ENCODE measurements around the gene PF4V1.

The PF4V1 gene, protein sequence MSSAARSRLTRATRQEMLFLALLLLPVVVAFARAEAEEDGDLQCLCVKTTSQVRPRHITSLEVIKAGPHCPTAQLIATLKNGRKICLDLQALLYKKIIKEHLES

GRCh38 chr4:73853246-73853704, at the start of gene PF4V1:
Gene PF4V1, plus strand, starts transcription at chr4:73853296. Its CDS starts 67 bp downstream, at chr4:73853363.
- no peak for DNase-seq

GRCh38 chr4:73810191-73810590, 42.9 kb upstream of the PF4V1 start:
- no peak for DNase-seq

DNA sequence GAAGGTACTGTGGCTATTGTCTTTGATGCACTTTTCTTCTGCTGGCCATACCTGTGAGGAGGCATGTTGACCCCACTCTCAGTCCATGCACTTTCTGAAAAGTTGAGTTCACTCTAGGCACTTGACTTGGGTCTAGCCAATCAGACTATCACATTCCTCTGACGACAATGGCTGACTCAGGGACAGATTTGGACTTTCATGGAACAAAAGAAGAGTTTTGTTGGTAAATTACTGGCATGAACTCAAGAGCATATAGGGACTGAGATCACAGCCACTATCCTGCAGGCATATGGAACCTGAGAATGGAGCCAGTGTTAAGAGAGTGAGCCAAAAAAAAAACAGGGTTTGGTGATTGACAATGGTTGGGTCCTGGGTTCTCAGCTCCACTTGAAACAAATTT, 41.3 kb upstream of the PF4V1 start:
- no peak for DNase-seq

DNA sequence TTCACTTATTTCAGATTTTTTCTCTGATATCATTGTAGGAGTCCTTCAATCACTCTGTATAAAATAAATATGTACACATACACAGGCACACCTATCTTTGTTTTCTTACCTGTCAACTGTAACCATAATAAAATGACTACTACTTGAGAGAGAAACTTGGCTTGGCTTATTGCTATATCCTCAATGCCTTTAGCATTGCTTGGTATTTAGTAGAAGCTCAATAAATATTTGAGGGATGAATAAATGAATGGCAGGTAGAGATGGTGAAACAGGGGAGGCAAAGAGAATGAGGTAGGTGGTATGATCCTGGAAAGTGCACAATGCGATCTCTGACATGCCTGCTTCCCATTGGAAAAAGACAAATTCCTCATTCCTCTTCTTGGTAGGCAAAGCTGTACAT, 38.4 kb upstream of the PF4V1 start:
- no peak for DNase-seq

- DNase-seq: no peak
Observed at GRCh38 chr4:73815145-73815544, 38.0 kb upstream of the PF4V1 start.

DNA sequence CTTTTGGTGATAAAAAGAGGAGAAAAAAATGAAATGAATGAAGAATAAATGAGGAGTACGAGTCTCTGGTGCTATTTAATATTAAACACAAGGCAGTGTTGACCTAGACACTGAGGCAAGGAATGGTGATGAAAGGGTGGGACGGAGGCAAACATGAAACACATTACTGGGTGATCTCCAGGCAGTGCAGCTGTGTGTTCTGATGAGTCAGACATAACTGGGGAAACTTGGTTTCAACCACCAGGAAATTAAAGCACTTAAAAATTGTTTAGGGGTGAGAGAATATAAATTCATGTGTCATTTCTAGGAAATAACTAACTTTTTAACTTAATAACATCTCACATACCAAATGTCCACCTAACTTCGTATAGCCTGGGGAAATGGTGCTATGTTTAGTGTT, 36.3 kb upstream of the PF4V1 start:
- DNase-seq: no peak

DNA sequence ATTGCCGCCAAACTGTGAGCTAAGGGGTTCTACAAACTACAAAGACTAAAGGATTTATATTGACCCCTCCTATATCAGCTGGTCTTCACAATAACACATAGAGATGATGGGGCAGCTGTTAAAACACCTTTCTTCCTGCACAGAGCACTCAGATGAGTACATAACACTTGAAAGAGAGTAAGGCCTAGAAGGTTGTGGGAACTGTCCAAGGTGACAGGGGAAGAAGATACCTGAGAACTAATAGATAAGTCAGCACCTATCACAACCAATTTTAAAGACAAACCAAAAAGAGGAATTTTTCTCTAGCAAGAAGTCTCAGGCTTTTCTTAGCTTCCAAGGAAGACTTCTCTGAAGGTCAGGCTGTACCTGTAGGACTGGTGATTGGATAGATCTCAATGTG, 35.8 kb upstream of the PF4V1 start:
- no peak for DNase-seq

GRCh38 chr4:73821325-73821724, 31.8 kb upstream of the PF4V1 start:
- no peak for DNase-seq

- no peak for DNase-seq
Observed at GRCh38 chr4:73822389-73822788, 30.7 kb upstream of the PF4V1 start.

DNA sequence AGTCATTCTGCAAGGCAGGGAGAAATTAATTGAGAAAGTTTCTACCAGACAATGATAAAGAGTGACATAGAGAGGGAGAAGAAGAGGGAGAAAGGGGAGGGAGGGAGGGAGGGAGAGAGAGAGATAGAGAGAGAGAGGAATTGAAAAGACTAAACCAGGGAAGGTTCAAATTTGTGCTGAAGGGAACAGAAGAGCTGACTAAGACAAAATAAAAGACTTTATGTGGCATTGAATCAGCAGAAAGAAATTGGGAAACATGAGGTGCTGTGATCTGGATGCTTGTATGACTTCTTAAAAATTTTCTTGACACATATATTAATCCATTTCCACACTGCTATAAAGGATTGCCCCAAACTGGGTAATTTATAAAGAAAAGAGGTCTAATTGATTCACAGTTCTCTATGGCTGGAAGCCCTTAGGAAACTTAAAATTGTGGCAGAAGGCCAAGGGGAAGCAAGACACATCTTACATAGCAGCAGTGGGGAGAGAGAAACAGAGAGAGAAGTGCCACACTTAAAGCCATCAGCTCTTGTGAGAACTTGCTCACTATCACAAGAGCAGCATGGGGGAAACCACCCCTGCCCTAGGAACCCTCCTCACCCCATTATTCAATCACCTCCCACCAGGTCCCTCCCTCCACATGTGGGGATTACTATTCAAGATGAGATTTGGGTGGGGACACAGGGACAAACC, 30.1 kb upstream of the PF4V1 start:
- DNase-seq: no peak

- no peak for DNase-seq
Observed at GRCh38 chr4:73823760-73824159, 29.3 kb upstream of the PF4V1 start.

DNA sequence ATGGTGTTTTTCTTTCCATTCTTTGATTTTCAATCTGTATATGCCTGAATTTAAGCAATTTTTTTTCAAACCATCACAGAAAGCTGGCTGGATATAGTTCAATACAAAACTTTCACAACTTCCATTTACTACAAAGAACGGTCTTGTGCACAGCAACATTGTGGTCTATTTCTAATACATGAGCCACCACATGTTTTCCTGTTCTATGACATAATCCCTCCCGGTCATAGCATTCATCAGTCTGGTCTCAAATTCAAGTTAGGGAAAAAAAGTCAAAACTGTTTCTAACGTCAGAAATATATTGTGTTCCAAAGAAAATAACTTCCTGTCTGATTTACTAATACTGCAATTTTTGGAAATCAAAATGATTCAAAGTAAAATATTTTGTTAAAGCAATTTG, 24.1 kb upstream of the PF4V1 start:
- no peak for DNase-seq

DNA sequence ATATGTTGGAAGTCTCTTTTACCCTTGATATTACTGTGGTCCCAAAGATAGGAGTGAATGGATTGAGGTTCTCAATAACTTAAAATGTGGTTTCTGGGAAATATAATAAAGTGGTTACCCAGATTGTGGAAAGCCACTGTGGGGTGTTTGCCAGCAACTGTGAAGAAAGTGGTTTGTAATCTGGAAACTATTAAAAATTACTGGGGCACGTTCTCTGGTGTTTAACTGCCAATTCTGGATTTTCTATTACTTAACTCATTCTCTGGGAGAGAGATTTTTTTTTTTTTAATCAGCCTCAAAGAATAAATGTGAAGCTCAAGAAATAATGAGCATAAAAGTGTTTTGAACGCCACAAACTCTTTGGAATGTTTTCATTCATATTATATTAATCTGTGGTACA, 21.5 kb upstream of the PF4V1 start:
- no peak for DNase-seq

DNA sequence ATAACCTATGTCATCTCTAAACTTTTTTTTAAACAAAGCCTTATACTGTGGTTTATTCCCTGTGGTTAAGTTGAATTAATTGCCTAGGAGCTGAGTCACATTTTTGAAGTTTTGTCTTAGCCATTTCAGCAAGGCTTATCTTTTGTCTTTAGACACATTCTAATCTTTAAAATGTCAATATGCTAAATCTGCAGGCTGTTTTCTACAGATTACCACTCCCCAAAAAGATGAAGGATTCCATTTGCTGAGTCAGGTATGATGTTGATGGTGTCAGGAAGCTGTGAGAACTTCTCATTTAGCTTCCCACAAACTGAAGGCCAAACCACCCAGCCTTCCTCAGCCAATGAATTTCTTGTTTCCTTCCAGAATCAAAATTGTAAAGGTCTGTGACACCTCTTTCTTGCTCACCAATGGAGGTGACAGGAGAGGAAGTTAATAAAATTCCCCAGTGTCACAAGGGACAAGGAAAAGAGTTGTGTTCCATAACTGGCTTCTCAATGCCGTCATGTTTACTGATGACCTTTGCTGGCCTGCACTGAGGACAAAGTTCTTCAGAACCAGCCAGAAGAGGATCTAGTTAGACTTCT, 20.4 kb upstream of the PF4V1 start:
- no peak for DNase-seq

DNA sequence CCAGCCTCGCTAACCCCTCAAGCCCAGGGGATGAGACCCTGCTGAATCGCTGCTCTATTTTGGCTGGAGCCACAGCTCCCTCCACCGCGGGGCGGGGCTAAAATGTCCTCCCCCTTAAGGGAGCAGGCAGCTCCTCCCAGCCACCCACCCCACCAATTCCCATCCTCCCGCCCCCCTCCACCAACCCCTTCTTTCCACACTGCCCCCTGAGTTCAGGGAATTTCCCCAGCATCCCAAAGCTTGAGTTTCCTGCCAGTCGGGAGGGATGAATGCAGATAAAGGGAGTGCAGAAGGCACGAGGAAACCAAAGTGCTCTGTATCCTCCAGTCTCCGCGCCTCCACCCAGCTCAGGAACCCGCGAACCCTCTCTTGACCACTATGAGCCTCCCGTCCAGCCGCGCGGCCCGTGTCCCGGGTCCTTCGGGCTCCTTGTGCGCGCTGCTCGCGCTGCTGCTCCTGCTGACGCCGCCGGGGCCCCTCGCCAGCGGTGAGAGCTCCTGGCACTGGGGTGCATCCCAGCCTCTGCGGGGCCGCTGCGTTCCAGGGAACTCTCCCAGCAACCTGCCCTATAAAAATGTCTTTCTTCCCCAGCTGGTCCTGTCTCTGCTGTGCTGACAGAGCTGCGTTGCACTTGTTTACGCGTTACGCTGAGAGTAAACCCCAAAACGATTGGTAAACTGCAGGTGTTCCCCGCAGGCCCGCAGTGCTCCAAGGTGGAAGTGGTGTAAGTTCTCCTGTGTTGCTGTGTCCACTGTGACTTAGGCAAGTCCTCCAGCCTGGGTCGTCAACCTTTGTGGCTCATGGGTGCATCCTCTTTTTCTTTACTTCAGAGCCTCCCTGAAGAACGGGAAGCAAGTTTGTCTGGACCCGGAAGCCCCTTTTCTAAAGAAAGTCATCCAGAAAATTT, 16.5 kb upstream of the PF4V1 start, which contains the start of gene CXCL6:
CXCL6 (plus strand) TSS at position 306 of the 907 bp plus-strand sequence; CDS start at position 379, 73 bp downstream.
- DNase-seq: no peak

GRCh38 chr4:73839071-73839470, 14.0 kb upstream of the PF4V1 start:
- no peak for DNase-seq

DNA sequence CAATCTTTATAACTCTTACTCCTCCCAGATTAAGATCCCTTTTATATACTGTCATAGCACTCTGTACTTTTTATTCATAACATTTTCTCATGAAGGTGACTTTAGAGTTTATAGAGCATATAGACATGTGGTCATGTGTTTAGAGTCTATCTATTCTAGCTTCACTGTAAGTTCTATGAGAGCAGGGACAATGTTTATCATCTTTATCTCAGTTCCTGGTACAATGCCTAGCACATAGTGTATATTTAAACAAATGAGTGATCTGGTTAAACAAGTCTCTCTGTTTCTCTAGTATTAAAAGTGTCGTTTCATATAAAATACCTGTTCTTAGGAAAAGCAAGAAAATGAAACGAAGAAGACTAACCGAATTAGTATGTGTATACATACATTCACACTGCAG, 13.4 kb upstream of the PF4V1 start:
- no peak for DNase-seq

DNA sequence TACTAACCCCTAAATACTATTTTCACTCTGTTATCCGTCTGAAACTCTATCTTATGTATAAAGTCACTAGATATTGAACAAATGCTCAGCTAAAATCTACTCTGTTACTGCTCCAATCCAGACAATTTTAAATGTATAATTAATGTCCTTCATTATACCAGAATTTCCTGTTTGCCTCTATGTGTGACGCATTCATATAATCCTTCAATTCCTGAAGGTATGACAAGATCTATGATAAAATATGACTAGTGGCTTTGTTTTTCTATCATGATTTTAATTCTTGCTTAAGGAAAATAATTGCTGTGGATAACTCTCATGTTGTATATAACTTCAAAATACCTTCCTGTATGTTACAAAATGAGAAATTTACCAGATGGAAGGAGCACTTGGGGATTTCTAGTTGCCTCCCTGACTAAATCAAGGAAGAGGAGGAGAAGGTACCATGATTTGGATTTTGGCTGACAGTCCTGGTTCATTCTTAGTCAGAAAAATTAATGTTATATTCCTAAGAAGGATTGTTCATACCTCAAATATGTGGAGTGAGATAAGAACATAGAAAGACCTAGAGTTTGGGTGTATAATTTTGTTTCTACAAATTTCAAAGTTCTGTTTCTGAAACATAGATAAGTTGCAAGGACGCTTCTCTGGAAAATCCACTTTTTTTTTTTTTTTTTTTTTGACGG, 11.7 kb upstream of the PF4V1 start:
- no peak for DNase-seq

DNA sequence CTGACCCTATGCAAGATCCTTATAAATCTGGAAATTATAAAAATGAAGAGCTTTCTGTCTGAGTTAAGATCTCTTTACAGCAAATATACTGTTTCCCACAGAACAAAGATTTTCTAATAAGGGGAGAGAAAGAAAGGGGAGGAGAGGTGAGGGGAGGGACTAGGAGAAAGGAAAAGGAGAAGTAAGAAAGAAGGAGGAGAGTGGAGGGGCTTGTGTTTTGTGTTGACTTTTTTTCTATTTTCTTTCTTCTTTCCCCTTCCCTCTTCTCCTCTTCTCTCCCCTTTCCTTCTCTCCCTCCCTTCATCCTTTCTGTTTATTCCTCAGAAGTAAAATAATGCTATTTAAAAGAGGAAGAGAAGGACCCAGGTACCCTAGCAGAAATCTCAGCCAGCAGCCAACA, 10.4 kb upstream of the PF4V1 start:
- DNase-seq: no peak

DNA sequence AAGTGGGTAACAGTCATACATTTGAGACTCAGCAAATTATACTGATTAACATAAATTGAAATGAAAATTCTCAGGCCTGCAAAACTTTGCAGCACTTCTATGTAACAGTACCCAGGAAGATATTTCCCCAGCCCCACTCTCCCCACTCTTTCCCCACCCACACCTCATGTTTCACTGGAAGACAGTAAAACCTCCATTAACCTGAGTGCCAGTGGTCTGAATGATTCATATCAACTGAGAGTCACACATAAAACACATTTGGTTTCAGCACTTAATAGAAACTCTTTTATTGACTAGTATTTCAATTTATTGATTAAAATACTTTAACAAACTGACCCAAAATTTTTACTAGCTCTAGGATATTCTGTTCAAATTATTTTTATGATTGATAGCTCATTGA, 9.7 kb upstream of the PF4V1 start:
- DNase-seq: no peak

- DNase-seq: no peak
Observed at GRCh38 chr4:73844345-73844744, 8.8 kb upstream of the PF4V1 start.

DNA sequence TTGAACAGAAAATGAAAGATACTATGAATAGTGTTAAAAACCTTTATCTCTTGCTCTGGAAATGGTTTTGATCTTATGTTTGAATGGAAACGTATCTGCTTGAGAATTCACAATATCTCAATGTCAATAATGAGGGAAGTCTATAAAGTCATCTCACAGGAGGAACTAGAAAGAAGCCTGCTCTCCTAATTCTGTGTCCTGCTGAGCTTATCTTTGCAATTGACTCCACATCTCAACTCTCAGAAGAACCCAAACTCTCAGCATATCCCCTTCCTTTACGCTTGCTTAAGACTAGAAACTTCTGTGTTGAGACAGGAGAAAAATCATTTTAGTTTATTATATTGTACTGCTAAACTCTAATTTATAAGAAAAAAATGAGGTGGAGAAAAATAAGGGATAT, 8.3 kb upstream of the PF4V1 start:
- no peak for DNase-seq
